Activated naive CD4-positive, alpha-beta T cell treated with anti-CD3 and anti-CD28 coated beads, Interleukin-2, amount 10 ng/mL, durations not matched to agents 7 days and 5 days (primary cell): ENCODE results near the gene ZNF462.

Source experiments
- CTCF ChIA-PET: fragments of 350-600 bp; sonication (Branson Sonifier 250); formaldehyde crosslinking; loops from one replicate; lab custom pipeline; 2021; ENCODE audit warnings: antibody characterized with exemption; lab: Charles Lee
- DNase-seq: peaks from one replicate; pipeline ENCODE4 v3.0.0-alpha.2; 2020
- H3K27ac Mint-ChIP-seq: one replicate; pipeline ENCODE4 v1.8.0; 2021; ENCODE audit warnings: mild to moderate bottlenecking, moderate library complexity, mixed read lengths
- H3K27me3 Mint-ChIP-seq: one replicate; pipeline ENCODE4 v1.8.0; 2021; ENCODE audit warnings: mild to moderate bottlenecking, mixed read lengths
- H3K36me3 Mint-ChIP-seq: one replicate; pipeline ENCODE4 v1.8.0; 2021; ENCODE audit warnings: mixed read lengths
- H3K4me1 Mint-ChIP-seq: one replicate; pipeline ENCODE4 v1.8.0; 2021; ENCODE audit warnings: mixed read lengths
- H3K4me3 Mint-ChIP-seq: one replicate; pipeline ENCODE4 v1.8.0; 2021; ENCODE audit warnings: mild to moderate bottlenecking, moderate library complexity, mixed read lengths
- H3K9me3 Mint-ChIP-seq: one replicate; pipeline ENCODE4 v1.8.0; 2021; ENCODE audit warnings: mixed read lengths

Gene ZNF462

GRCh38 chr9:106916466-106917235 lies 53.7 kb downstream of the ZNF462 start:
- H3K27ac Mint-ChIP-seq, result no peak overlapping the region

GRCh38 chr9:106918825-106919509 lies 56.0 kb downstream of the ZNF462 start:
- H3K36me3 Mint-ChIP-seq, result no peaks in the 10 kb centered on the region
- CTCF ChIA-PET, result no interaction called here
- DNase-seq, result no peak
- H3K27ac Mint-ChIP-seq, result no peak overlapping the region
- peaks cover 18% of the 10 kb centered on the region for H3K4me1 Mint-ChIP-seq
- H3K9me3 Mint-ChIP-seq, result peaks cover 3% of the 10 kb centered on the region
- H3K4me3 Mint-ChIP-seq, result no peak overlapping the region
- H3K27me3 Mint-ChIP-seq, result no peaks in the 10 kb centered on the region

More at GRCh38 chr9:106916466-106917235, 53.7 kb downstream of the ZNF462 start:
- no peak overlapping the region for H3K4me3 Mint-ChIP-seq
- no peaks in the 10 kb centered on the region for H3K36me3 Mint-ChIP-seq
- H3K4me1 Mint-ChIP-seq, result peaks cover 16% of the 10 kb centered on the region
- DNase-seq, result no peak
- peaks cover 3% of the 10 kb centered on the region for H3K9me3 Mint-ChIP-seq
- no peaks in the 10 kb centered on the region for H3K27me3 Mint-ChIP-seq
- CTCF ChIA-PET, result no interaction called here

DNA sequence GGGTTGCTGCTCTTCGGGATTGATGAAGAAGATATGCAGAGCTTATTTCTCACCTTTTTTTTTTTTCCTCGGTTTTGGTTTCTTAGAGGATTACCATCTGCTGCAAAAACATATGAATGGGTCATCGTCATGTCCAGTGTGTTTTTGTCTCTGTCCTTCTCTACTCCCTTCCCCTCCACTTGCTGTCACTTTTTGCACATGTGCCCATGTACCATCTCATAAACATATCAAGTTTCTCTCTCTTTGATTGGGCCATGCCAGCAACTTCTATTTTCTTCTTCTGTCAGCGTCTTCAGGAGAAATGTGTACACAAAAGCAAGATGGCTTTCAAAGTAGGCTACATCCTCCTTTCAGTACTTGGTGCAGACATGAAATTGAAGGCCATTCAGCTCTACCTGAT lies 57.1 kb downstream of the ZNF462 start:
- Mint-ChIP-seq H3K27me3 (no peaks in the 10 kb centered on the region), H3K27ac (no peak overlapping the region), H3K4me3 (no peak overlapping the region), H3K4me1 (peaks cover 18% of the 10 kb centered on the region), H3K36me3 (no peaks in the 10 kb centered on the region), H3K9me3 (peaks cover 9% of the 10 kb centered on the region)
- no peak for DNase-seq
- CTCF ChIA-PET, result no interaction called here

- H3K27ac Mint-ChIP-seq, result peak overlapping the region; percentile 87
Observed at GRCh38 chr9:106920701-106921283, 57.8 kb downstream of the ZNF462 start.

GRCh38 chr9:106921341-106921899 lies 58.5 kb downstream of the ZNF462 start:
- H3K27ac Mint-ChIP-seq, result peak overlapping the region; percentile 87
- no peak overlapping the region for H3K4me3 Mint-ChIP-seq

More at GRCh38 chr9:106920701-106921283, 57.8 kb downstream of the ZNF462 start:
- DNase-seq, result no peak
- peaks cover 18% of the 10 kb centered on the region for H3K4me1 Mint-ChIP-seq
- no peaks in the 10 kb centered on the region for H3K27me3 Mint-ChIP-seq
- no peak overlapping the region for H3K4me3 Mint-ChIP-seq
- H3K9me3 Mint-ChIP-seq, result peaks cover 9% of the 10 kb centered on the region
- CTCF ChIA-PET, result no interaction called here
- H3K36me3 Mint-ChIP-seq, result peaks cover under 1% of the 10 kb centered on the region

DNA sequence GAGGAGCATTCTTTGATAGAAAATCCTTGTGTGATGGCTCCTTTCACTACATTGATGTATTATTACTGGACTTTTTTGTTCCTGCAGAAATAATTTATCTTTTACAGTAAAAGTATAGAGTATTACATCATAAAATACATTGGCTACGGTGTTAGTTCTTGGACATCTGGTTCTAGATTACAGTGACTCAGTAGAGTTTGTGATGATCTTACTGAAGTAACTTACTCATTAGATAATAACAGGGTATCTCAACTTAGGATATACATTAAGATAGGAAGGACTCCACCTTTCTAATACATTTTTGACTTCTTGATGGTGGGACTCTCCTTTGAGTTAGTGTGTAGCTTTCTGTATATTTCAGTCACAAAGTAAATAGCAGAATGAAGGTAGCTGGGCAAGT lies 59.1 kb downstream of the ZNF462 start:
- no peak overlapping the region for H3K27ac Mint-ChIP-seq
- peaks cover 20% of the 10 kb centered on the region for H3K9me3 Mint-ChIP-seq
- DNase-seq, result no peak
- no peak overlapping the region for H3K4me3 Mint-ChIP-seq
- peaks cover 15% of the 10 kb centered on the region for H3K4me1 Mint-ChIP-seq
- peaks cover 1% of the 10 kb centered on the region for H3K36me3 Mint-ChIP-seq
- CTCF ChIA-PET, result no interaction called here
- no peaks in the 10 kb centered on the region for H3K27me3 Mint-ChIP-seq

More at GRCh38 chr9:106921341-106921899, 58.5 kb downstream of the ZNF462 start:
- Mint-ChIP-seq H3K9me3 (peaks cover 15% of the 10 kb centered on the region), H3K27me3 (no peaks in the 10 kb centered on the region), H3K4me1 (peaks cover 15% of the 10 kb centered on the region), H3K36me3 (peaks cover 1% of the 10 kb centered on the region)
- CTCF ChIA-PET, result no interaction called here
- DNase-seq, result peak; percentile 51

DNA sequence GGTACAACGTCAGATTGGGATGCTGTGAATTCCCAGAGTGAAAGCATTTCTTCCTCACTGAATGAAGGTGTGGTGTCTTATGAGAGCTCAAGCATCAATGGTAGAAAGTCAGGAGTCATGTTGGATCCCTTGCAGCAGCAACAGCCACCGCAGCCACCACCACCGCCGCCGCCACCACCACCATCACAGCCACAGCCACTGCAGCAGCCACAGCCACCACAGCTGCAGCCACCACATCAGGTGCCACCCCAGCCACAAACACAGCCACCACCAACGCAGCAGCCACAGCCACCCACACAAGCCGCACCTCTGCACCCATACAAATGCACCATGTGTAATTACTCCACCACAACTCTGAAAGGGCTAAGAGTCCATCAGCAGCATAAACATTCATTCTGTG lies 62.4 kb downstream of the ZNF462 start:
- Mint-ChIP-seq H3K36me3 (peaks cover 1% of the 10 kb centered on the region), H3K9me3 (peaks cover 31% of the 10 kb centered on the region), H3K27ac (no peak overlapping the region), H3K27me3 (no peaks in the 10 kb centered on the region), H3K4me1 (peaks cover 13% of the 10 kb centered on the region), H3K4me3 (no peak overlapping the region)
- CTCF ChIA-PET, result no interaction called here
- DNase-seq, result no peak

- Mint-ChIP-seq H3K27me3 (no peaks in the 10 kb centered on the region), H3K4me3 (no peak overlapping the region), H3K36me3 (peaks cover 1% of the 10 kb centered on the region), H3K27ac (no peak overlapping the region), H3K9me3 (peaks cover 31% of the 10 kb centered on the region), H3K4me1 (no peaks in the 10 kb centered on the region)
- CTCF ChIA-PET, result no interaction called here
- no peak for DNase-seq
Observed at GRCh38 chr9:106927916-106928315, 65.0 kb downstream of the ZNF462 start.

DNA sequence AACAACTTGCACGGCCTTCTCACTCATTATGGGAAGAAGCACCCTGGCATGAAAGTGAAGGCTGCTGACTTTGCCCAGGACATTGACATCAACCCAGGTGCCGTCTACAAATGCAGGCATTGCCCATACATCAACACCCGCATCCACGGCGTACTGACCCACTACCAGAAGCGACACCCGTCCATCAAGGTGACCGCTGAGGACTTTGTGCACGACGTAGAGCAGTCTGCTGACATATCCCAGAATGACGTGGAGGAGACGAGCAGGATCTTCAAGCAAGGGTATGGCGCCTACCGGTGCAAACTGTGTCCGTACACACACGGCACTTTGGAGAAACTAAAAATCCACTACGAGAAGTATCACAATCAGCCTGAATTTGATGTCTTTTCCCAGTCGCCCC lies 65.4 kb downstream of the ZNF462 start:
- CTCF ChIA-PET, result no interaction called here
- Mint-ChIP-seq H3K4me1 (no peaks in the 10 kb centered on the region), H3K27me3 (no peaks in the 10 kb centered on the region), H3K4me3 (no peak overlapping the region), H3K36me3 (peaks cover 1% of the 10 kb centered on the region), H3K27ac (no peak overlapping the region), H3K9me3 (peaks cover 31% of the 10 kb centered on the region)
- no peak for DNase-seq

GRCh38 chr9:106929471-106930177 lies 66.7 kb downstream of the ZNF462 start:
- H3K27me3 Mint-ChIP-seq, result no peaks in the 10 kb centered on the region
- H3K4me3 Mint-ChIP-seq, result no peak overlapping the region
- H3K9me3 Mint-ChIP-seq, result peaks cover 28% of the 10 kb centered on the region
- H3K27ac Mint-ChIP-seq, result no peak overlapping the region
- DNase-seq, result no peak
- no peaks in the 10 kb centered on the region for H3K4me1 Mint-ChIP-seq
- H3K36me3 Mint-ChIP-seq, result peaks cover 1% of the 10 kb centered on the region
- CTCF ChIA-PET, result no interaction called here

DNA sequence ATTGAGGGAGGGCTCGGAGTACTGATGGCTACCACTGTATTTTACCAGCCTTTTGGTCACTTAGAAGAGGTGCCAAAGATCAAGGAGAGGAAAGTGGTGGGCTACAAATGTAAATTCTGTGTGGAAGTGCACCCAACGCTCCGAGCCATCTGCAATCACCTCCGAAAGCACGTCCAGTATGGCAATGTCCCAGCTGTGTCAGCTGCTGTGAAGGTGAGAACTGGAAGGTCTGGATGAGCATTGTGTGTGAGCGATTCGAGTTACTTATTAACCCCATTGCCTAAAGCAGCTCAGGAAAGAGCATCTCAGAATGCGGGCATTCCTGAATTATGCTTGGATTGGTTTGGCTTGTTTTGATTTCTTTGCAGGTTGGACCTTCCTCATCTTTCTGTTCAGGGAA lies 67.5 kb downstream of the ZNF462 start:
- H3K4me3 Mint-ChIP-seq, result no peak overlapping the region
- DNase-seq, result no peak
- peaks cover 25% of the 10 kb centered on the region for H3K9me3 Mint-ChIP-seq
- no peak overlapping the region for H3K27ac Mint-ChIP-seq
- CTCF ChIA-PET, result no interaction called here
- no peaks in the 10 kb centered on the region for H3K27me3 Mint-ChIP-seq
- H3K4me1 Mint-ChIP-seq, result no peaks in the 10 kb centered on the region
- H3K36me3 Mint-ChIP-seq, result peaks cover 1% of the 10 kb centered on the region

DNA sequence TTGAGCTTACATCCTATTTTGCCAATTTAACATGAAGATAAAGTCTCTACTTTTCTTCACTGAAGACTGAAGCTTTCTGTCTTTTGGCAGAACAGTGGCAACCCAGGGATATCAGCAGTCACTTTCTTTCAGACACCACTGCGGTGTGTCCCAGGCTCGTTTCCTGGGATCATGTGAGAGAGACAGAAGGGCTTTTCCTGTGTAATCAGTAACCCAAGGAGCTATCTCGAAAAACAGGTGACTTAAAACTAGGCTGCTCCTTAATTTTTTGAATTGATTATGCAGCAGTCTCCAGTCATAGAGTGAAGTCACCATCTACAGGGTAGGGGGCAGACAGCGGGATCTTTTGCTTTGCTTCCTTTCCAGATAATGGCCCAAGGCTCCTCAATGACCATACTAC lies 68.5 kb downstream of the ZNF462 start:
- H3K27me3 Mint-ChIP-seq, result no peaks in the 10 kb centered on the region
- no peak overlapping the region for H3K27ac Mint-ChIP-seq
- peaks cover 18% of the 10 kb centered on the region for H3K9me3 Mint-ChIP-seq
- H3K4me3 Mint-ChIP-seq, result no peak overlapping the region
- H3K4me1 Mint-ChIP-seq, result no peaks in the 10 kb centered on the region
- DNase-seq, result no peak
- no peaks in the 10 kb centered on the region for H3K36me3 Mint-ChIP-seq
- CTCF ChIA-PET, result interaction anchor here (0.6 kb wide), 1 partner anchor 1088 kb away, joined by 4 read pairs; no protein-coding TSS in a partner anchor

DNA sequence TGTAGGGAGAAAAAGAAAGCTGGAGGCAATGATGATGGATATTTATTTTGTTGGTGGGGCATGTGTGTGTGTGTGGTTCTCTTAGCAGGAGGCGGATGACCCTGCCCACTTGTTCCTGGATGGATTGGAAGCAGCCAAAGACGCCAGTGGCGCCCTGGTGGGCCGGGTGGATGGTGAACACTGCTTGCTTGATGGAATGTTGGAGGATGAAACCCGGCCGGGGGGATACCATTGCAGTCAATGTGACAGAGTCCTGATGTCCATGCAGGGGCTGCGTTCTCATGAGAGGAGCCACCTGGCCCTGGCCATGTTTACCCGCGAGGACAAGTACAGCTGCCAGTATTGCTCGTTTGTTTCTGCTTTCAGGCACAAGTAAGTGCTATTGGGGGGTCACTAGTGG lies 69.2 kb downstream of the ZNF462 start:
- CTCF ChIA-PET, result interaction anchor here (0.6 kb wide), 1 partner anchor 1089 kb away, joined by 4 read pairs; no protein-coding TSS in a partner anchor
- Mint-ChIP-seq H3K9me3 (peaks cover 13% of the 10 kb centered on the region), H3K36me3 (no peaks in the 10 kb centered on the region), H3K27me3 (no peaks in the 10 kb centered on the region), H3K4me1 (no peaks in the 10 kb centered on the region), H3K27ac (no peak overlapping the region), H3K4me3 (no peak overlapping the region)
- DNase-seq, result no peak

DNA sequence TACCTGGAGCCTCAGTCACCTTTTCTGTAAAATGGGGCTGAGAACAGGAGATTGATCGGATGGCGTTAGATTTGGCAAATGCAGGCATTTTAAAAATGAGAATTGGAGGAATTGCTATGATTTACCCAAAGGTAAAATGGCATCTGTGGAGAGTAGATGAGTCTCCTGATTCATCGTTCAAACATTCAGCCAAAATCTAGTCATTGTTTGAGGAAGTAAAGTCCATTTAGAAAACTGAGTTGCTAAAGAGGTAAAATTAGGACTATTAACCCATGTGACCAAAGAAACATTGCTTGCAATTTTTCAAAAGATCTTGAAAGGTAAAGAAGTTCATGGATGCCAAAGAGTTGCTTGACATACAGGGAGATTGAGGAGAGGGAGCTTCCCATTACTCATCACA lies 69.7 kb downstream of the ZNF462 start:
- Mint-ChIP-seq H3K27me3 (no peaks in the 10 kb centered on the region), H3K9me3 (peaks cover 9% of the 10 kb centered on the region), H3K4me1 (no peaks in the 10 kb centered on the region), H3K27ac (no peak overlapping the region), H3K36me3 (no peaks in the 10 kb centered on the region), H3K4me3 (no peak overlapping the region)
- CTCF ChIA-PET, result no interaction called here
- DNase-seq, result no peak
